IMR-90 (cell line): ENCODE data around the gene CPLX3. TPM values are rescaled to one million over a fixed set of nuclear protein-coding genes. Genes with fewer than 3 reads are reported as not detected.
A peak's percentile ranks its signal among the peaks of the same experiment; 100 is the strongest.

Experiments
- ATAC-seq: fragments of 200-7000 bp; cut with Tn5 transposase; 2 replicates; pipeline ENCODE4 v1.9.1; 2020; ENCODE audit warnings: low read depth, mild to moderate bottlenecking, moderate library complexity
- BruUV-seq: library from RNA; stranded (reverse); fragments of 400-500 nt; replicated peaks from 2 replicates; lab custom pipeline; 2021; lab: Mats Ljungman, UMichigan
- CTCF ChIA-PET: fragments of 300-600 bp; formaldehyde crosslinking; extraction: SDS; loops from one replicate; lab custom pipeline; 2021; ENCODE audit warnings: antibody characterized with exemption; lab: Yijun Ruan, JAX
- POLR2A ChIA-PET: fragments of 300-600 bp; sonication (Branson Sonifier 250); formaldehyde crosslinking; loops from one replicate; lab custom pipeline; 2022; ENCODE audit warnings: antibody characterized with exemption; ENCODE audit not compliant: unreplicated experiment; lab: Charles Lee
- DNase-seq: peaks from one replicate; pipeline ENCODE4 v3.0.0; 2013
- H2AFZ ChIP-seq: replicated peaks from 2 replicates; pipeline ENCODE3; 2013; ENCODE audit warnings: low read length, mild to moderate bottlenecking; ENCODE audit not compliant: poor library complexity
- H2AK5ac ChIP-seq: 2 replicates; pipeline ENCODE4 v1.6.1; 2013; ENCODE audit warnings: low read depth, low read length, inconsistent platforms
- H2AK9ac ChIP-seq: replicated peaks from 2 replicates; pipeline ENCODE3; 2013; ENCODE audit warnings: mild to moderate bottlenecking, low read depth, low read length, moderate library complexity; ENCODE audit not compliant: poor library complexity
- H2BK120ac ChIP-seq: 2 replicates; pipeline ENCODE4 v1.6.1; 2013; ENCODE audit warnings: low read depth, low read length, inconsistent platforms
- H2BK15ac ChIP-seq: 3 replicates; pipeline ENCODE4 v1.6.1; 2013; ENCODE audit warnings: low read depth, low read length, inconsistent platforms
- H2BK20ac ChIP-seq: 2 replicates; pipeline ENCODE4 v1.6.1; 2013; ENCODE audit warnings: low read depth, mild to moderate bottlenecking, inconsistent platforms, low read length, moderate library complexity
- H2BK5ac ChIP-seq: 2 replicates; pipeline ENCODE4 v1.6.1; 2013; ENCODE audit warnings: mild to moderate bottlenecking, low read depth, low read length, inconsistent platforms; ENCODE audit not compliant: poor library complexity, severe bottlenecking
- H3K14ac ChIP-seq: replicated peaks from 2 replicates; pipeline ENCODE4 v1.6.1; 2013; ENCODE audit warnings: low read depth, low read length, inconsistent platforms
- H3K18ac ChIP-seq: 2 replicates; pipeline ENCODE4 v1.6.1; 2013; ENCODE audit warnings: low read depth, low read length, control low read depth
- H3K23ac ChIP-seq: 2 replicates; pipeline ENCODE4 v1.6.1; 2013; ENCODE audit warnings: low read depth, low read length, inconsistent platforms
- H3K27ac ChIP-seq: 2 replicates; pipeline ENCODE4 v1.5.1; 2013; ENCODE audit warnings: mild to moderate bottlenecking, control low read depth, low read length; ENCODE audit not compliant: insufficient read depth
- H3K27me3 ChIP-seq: 2 replicates; pipeline ENCODE4 v1.6.1; 2013; ENCODE audit warnings: low read length; ENCODE audit not compliant: control insufficient read depth, insufficient read depth
- H3K36me3 ChIP-seq: 2 replicates; pipeline ENCODE4 v1.6.1; 2013; ENCODE audit warnings: low read length, mixed read lengths; ENCODE audit not compliant: control insufficient read depth, insufficient read depth
- H3K4ac ChIP-seq: 2 replicates; pipeline ENCODE4 v1.6.1; 2013; ENCODE audit warnings: low read depth, low read length, inconsistent platforms
- H3K4me1 ChIP-seq: 2 replicates; pipeline ENCODE4 v1.6.1; 2013; ENCODE audit warnings: low read length, mixed read lengths; ENCODE audit not compliant: control insufficient read depth, insufficient read depth
- H3K4me2 ChIP-seq: 2 replicates; pipeline ENCODE4 v1.6.1; 2013; ENCODE audit warnings: low read depth, mild to moderate bottlenecking, control low read depth, low read length, moderate library complexity
- H3K4me3 ChIP-seq: 2 replicates; pipeline ENCODE4 v1.5.1; 2013; ENCODE audit warnings: low read depth, mild to moderate bottlenecking, control low read depth, low read length, moderate library complexity; ENCODE audit not compliant: insufficient read depth
- H3K56ac ChIP-seq: 2 replicates; pipeline ENCODE4 v1.6.1; 2013; ENCODE audit warnings: low read length, inconsistent platforms; ENCODE audit not compliant: insufficient read depth; ENCODE audit errors: extremely low read depth
- H3K79me1 ChIP-seq, 2 experiments: 2 replicates each; pipeline ENCODE4 v1.6.1; 2013; ENCODE audit warnings: low read length in 2 of 2, inconsistent platforms in 1 of 2, low read depth in 1 of 2
- H3K9ac ChIP-seq: 2 replicates; pipeline ENCODE4 v1.6.1; 2013; ENCODE audit warnings: low read depth, low read length, control low read depth
- H3K9me1 ChIP-seq: 2 replicates; pipeline ENCODE4 v1.6.1; 2013; ENCODE audit warnings: low read length, inconsistent platforms; ENCODE audit not compliant: insufficient read depth
- H3K9me3 ChIP-seq: 2 replicates; pipeline ENCODE4 v1.6.1; 2013; ENCODE audit warnings: low read length; ENCODE audit not compliant: control insufficient read depth, insufficient read depth
- H4K20me1 ChIP-seq: 2 replicates; pipeline ENCODE4 v1.6.1; 2013; ENCODE audit warnings: low read length, inconsistent platforms; ENCODE audit not compliant: insufficient read depth
- H4K5ac ChIP-seq: 2 replicates; pipeline ENCODE4 v1.6.1; 2013; ENCODE audit warnings: mild to moderate bottlenecking, low read depth, low read length, control low read depth
- H4K8ac ChIP-seq, 2 experiments: 2 replicates each; pipeline ENCODE4 v1.6.1; 2013; ENCODE audit warnings: low read depth in 2 of 2, low read length in 2 of 2, control low read depth in 1 of 2, inconsistent platforms in 1 of 2
- H4K91ac ChIP-seq: 2 replicates; pipeline ENCODE4 v1.6.1; 2013; ENCODE audit warnings: low read depth, low read length, inconsistent platforms; ENCODE audit not compliant: insufficient read depth
- BHLHE40 ChIP-seq: fragments of 150-350 bp; IDR thresholded peaks from 2 replicates; pipeline ENCODE4 v1.6.1; 2016; ENCODE audit warnings: mild to moderate bottlenecking, low read depth, low read length
- CEBPB ChIP-seq: IDR thresholded peaks from 2 replicates; pipeline ENCODE4 v1.6.1; 2012; ENCODE audit warnings: low read depth, low read length, improper control_type of control experiment
- CHD1 ChIP-seq: IDR thresholded peaks from 2 replicates; pipeline ENCODE4 v1.6.1; 2012; ENCODE audit warnings: low read depth, low read length, improper control_type of control experiment
- CTCF ChIP-seq: conservative IDR thresholded peaks from 2 replicates; pipeline ENCODE4 v1.5.1; 2012; ENCODE audit warnings: mild to moderate bottlenecking, low read depth, low read length, improper control_type of control experiment
- ELK1 ChIP-seq: fragments of 150-350 bp; IDR thresholded peaks from 2 replicates; pipeline ENCODE4 v1.6.1; 2016; ENCODE audit warnings: low read depth, mild to moderate bottlenecking, low read length, moderate library complexity, borderline replicate concordance
- FOS ChIP-seq: fragments of 150-350 bp; IDR thresholded peaks from 2 replicates; pipeline ENCODE4 v1.6.1; 2016; ENCODE audit warnings: low read depth, low read length
- MAFK ChIP-seq: IDR thresholded peaks from 2 replicates; pipeline ENCODE4 v1.6.1; 2012; ENCODE audit warnings: low read depth, low read length, improper control_type of control experiment
- MAZ ChIP-seq: IDR thresholded peaks from 2 replicates; pipeline ENCODE4 v1.6.1; 2012; ENCODE audit warnings: low read depth, mild to moderate bottlenecking, low read length, improper control_type of control experiment, moderate library complexity, borderline replicate concordance
- MXI1 ChIP-seq: IDR thresholded peaks from 2 replicates; pipeline ENCODE4 v1.6.1; 2012; ENCODE audit warnings: low read depth, mild to moderate bottlenecking, low read length, moderate library complexity, borderline replicate concordance
- NFE2L2 ChIP-seq: fragments of 150-350 bp; IDR thresholded peaks from 2 replicates; pipeline ENCODE4 v1.6.1; 2016; ENCODE audit warnings: low read depth, mild to moderate bottlenecking, low read length
- POLR2A ChIP-seq: IDR thresholded peaks from 2 replicates; pipeline ENCODE4 v1.6.1; 2012; ENCODE audit warnings: mild to moderate bottlenecking, low read depth, low read length
- RAD21 ChIP-seq: IDR thresholded peaks from 2 replicates; pipeline ENCODE4 v1.6.1; 2012; ENCODE audit warnings: low read length, improper control_type of control experiment
- RCOR1 ChIP-seq: IDR thresholded peaks from 2 replicates; pipeline ENCODE4 v1.6.1; 2012; ENCODE audit warnings: mild to moderate bottlenecking, low read length, improper control_type of control experiment; ENCODE audit not compliant: insufficient replicate concordance
- RFX5 ChIP-seq: IDR thresholded peaks from 2 replicates; pipeline ENCODE4 v1.8.0; 2012; ENCODE audit warnings: low read depth, mild to moderate bottlenecking, low read length, moderate library complexity
- SMC3 ChIP-seq: fragments of 150-350 bp; IDR thresholded peaks from 2 replicates; pipeline ENCODE4 v1.6.1; 2016; ENCODE audit warnings: low read depth, mild to moderate bottlenecking, antibody characterized with exemption, low read length, moderate library complexity
- USF2 ChIP-seq: fragments of 150-350 bp; IDR thresholded peaks from 2 replicates; pipeline ENCODE4 v1.6.1; 2017; ENCODE audit warnings: mild to moderate bottlenecking, antibody characterized with exemption, low read length, low read depth
- WGBS, 2 experiments: methylation state at CpG; one replicate each; pipeline versions ENCODE4 v1.1.5 to v1.1.7; 2013; ENCODE audit warnings: missing lambda C conversion rate in 2 of 2; ENCODE audit not compliant: insufficient read length in 1 of 2; ENCODE audit errors: extremely low coverage in 2 of 2; 5-methylcytosine and 5-hydroxymethylcytosine counted together
- dilution Hi-C: fragments of 300-500 bp; cut with HindIII; formaldehyde crosslinking; loops from one replicate; pipeline ENCODE4 v1.14.3; 2018; ENCODE audit warnings: low sequenced_read_pairs; ENCODE audit not compliant: unreplicated experiment
- in situ Hi-C: fragments of 300-500 bp; cut with MboI; formaldehyde crosslinking; loops from 3 replicates; pipeline ENCODE4 v1.14.3; 2019; ENCODE audit warnings: low sequenced_read_pairs, inconsistent platforms, mixed read lengths
- intact Hi-C: fragments of 100-400 bp; cut with micrococcal nuclease; formaldehyde crosslinking; loops from 2 replicates; pipeline ENCODE4 v1.10.0; 2022
- polyA plus RNA-seq, 3 experiments: library from polyadenylated mRNA; depleted of rRNA; stranded (reverse); fragments of >200 nt; gene quantifications; 2 replicates each; pipeline ENCODE4 v1.2.3, GENCODE V29; 2012; ENCODE audit warnings: low replicate concordance in 1 of 3
- total RNA-seq: library from RNA; depleted of rRNA; stranded (reverse); fragments of >200 nt; gene quantifications from 2 replicates; pipeline ENCODE4 v1.2.3, GENCODE V29; 2012

CPLX3 gene
- total and polyA plus RNA-seq, 2 of the 4 experiments (the other 2 are of a cell fraction) = not detected

- no peak overlapping the region for H3K27ac ChIP-seq
- no TSS peak for BruUV-seq
- peaks cover 31% of the 10 kb centered on the region for H3K9me1 ChIP-seq
Observed at GRCh38 chr15:74864296-74864695, 37.9 kb downstream of the CPLX3 start.

More at GRCh38 chr15:74864296-74864695, 37.9 kb downstream of the CPLX3 start:
- no peak overlapping the region for H3K4me3 ChIP-seq
- H3K23ac ChIP-seq = peak overlapping the region; percentile 24; the same call in 1 of the 2 replicates
- H4K20me1 ChIP-seq = peaks cover 72% of the 10 kb centered on the region
- intact Hi-C loops (no loop called here), in situ Hi-C loops (no loop called here), dilution Hi-C loops (no loop called here)
- CTCF ChIA-PET = no interaction called here
- no peak for TF ChIP-seq CEBPB
- no peak for TF ChIP-seq ELK1
- TF ChIP-seq CHD1 = no peak
- TF ChIP-seq CTCF = no peak
- TF ChIP-seq RAD21 = no peak
- no peak for TF ChIP-seq MXI1
- TF ChIP-seq RCOR1 = no peak
- no peak for TF ChIP-seq USF2
- no peak for TF ChIP-seq SMC3
- no peak for TF ChIP-seq RFX5
- no peak for TF ChIP-seq MAFK
- no peak for TF ChIP-seq POLR2A
- TF ChIP-seq BHLHE40 = no peak
- no peak for TF ChIP-seq FOS
- no peak for TF ChIP-seq MAZ
- TF ChIP-seq NFE2L2 = no peak
- WGBS, 2 experiments = 84% methylated on average over 5 of the region's 6 CpGs; no CpG with 5 or more reads in 1 of the 2 experiments
- no peak overlapping the region for H2BK15ac ChIP-seq
- no peak overlapping the region for H2AK9ac ChIP-seq
- no peak overlapping the region for H4K8ac ChIP-seq
- H3K9ac ChIP-seq = no peak overlapping the region
- H2AFZ ChIP-seq = no peak overlapping the region
- no peak overlapping the region for H2BK5ac ChIP-seq
- ATAC-seq (no peak), DNase-seq (no peak)
- no peak overlapping the region for H4K5ac ChIP-seq
- no peak overlapping the region for H2AK5ac ChIP-seq
- H3K18ac ChIP-seq = no peak overlapping the region
- H2BK120ac ChIP-seq = no peak overlapping the region
- peaks cover 2% of the 10 kb centered on the region for H3K36me3 ChIP-seq
- no peak overlapping the region for H2BK20ac ChIP-seq
- H3K4me1 ChIP-seq = peaks cover 7% of the 10 kb centered on the region
- H3K79me1 ChIP-seq = peaks cover 13 to 76% of the 10 kb centered on the region in 2 experiments
- no peak overlapping the region for H3K56ac ChIP-seq
- H3K27me3 ChIP-seq = no peaks in the 10 kb centered on the region
- no peak overlapping the region for H3K14ac ChIP-seq
- no peak overlapping the region for H3K4ac ChIP-seq
- H3K9me3 ChIP-seq = no peaks in the 10 kb centered on the region
- POLR2A ChIA-PET = no interaction called here
- no peak overlapping the region for H4K91ac ChIP-seq
- H3K4me2 ChIP-seq = no peak overlapping the region
